Measurements from ENCODE around the gene NAB1.

DNA sequence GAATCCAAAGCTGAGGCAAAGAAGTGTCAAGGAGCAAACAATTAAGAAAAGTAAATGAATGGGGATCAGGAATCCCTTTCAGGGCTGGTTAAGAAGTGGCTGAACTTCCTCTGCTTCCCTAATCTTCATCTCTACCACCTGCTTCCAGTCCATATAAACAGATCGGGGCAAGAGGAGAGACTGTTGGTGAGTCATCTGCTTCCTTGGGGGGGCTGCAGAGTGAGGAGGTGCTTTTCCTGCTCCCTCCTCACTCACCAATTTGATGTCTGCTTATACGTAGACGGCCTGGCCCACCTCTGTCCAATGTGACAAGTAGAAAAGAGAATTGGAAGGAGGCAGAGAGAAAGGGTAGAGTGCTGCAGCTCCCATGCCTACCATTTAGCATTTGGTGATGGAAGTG, 68.4 kb downstream of the NAB1 start:
- TF ChIP-seq ZNF184 (tag by site-specific recombination; IDR thresholded peaks at IDR 0.05) (no peak), ZNF585B (tag by site-specific recombination; IDR thresholded peaks at IDR 0.05) (no peak)

Measured in HEK293 (cell line).